Endodermal cell (in vitro differentiated cells): Measurements from ENCODE around the gene DLGAP1. TPM values are rescaled to one million over a fixed set of nuclear protein-coding genes. Genes with fewer than 3 reads are reported as not detected.
A peak's percentile ranks its signal among the peaks of the same experiment; 100 is the strongest.

Experiments used
- DNase-seq: peaks from one replicate; pipeline ENCODE4 v3.0.0-alpha.2; 2017
- H3K27ac ChIP-seq: 2 replicates; pipeline ENCODE4 v1.5.1; 2013; ENCODE audit warnings: mild to moderate bottlenecking, low read depth, low read length, moderate library complexity
- H3K27me3 ChIP-seq: 2 replicates; pipeline ENCODE4 v1.6.1; 2013; ENCODE audit warnings: mild to moderate bottlenecking, low read length, moderate library complexity; ENCODE audit not compliant: insufficient read depth, control insufficient read depth, poor library complexity, severe bottlenecking
- H3K36me3 ChIP-seq: 2 replicates; pipeline ENCODE4 v1.7.0; 2013; ENCODE audit warnings: mild to moderate bottlenecking, low read length, moderate library complexity; ENCODE audit not compliant: control insufficient read depth, insufficient read depth
- H3K4me1 ChIP-seq: one replicate; pipeline ENCODE4 v1.7.0; 2013; ENCODE audit warnings: low read length; ENCODE audit not compliant: control insufficient read depth, insufficient read depth
- H3K4me3 ChIP-seq: 2 replicates; pipeline ENCODE4 v1.5.1; 2013; ENCODE audit warnings: mild to moderate bottlenecking, low read length, moderate library complexity
- H3K9ac ChIP-seq: 2 replicates; pipeline ENCODE4 v1.6.1; 2013; ENCODE audit warnings: mild to moderate bottlenecking, low read length, moderate library complexity; ENCODE audit not compliant: poor library complexity, severe bottlenecking; ENCODE audit errors: extremely low read depth
- H3K9me3 ChIP-seq: 2 replicates; pipeline ENCODE4 v1.6.1; 2013; ENCODE audit warnings: mild to moderate bottlenecking, low read length, moderate library complexity; ENCODE audit not compliant: control insufficient read depth
- H3K27ac Mint-ChIP-seq: 2 replicates; pipeline ENCODE4 v1.8.0; 2020; ENCODE audit warnings: mixed read lengths
- H3K27me3 Mint-ChIP-seq: 2 replicates; pipeline ENCODE4 v1.8.0; 2021; ENCODE audit warnings: mild to moderate bottlenecking, mixed read lengths; ENCODE audit not compliant: insufficient read depth
- H3K36me3 Mint-ChIP-seq: 2 replicates; pipeline ENCODE4 v1.8.0; 2020; ENCODE audit warnings: low read depth, mixed read lengths
- H3K4me1 Mint-ChIP-seq: 2 replicates; pipeline ENCODE4 v1.8.0; 2020; ENCODE audit warnings: mixed read lengths
- H3K4me3 Mint-ChIP-seq: 2 replicates; pipeline ENCODE4 v1.8.0; 2020; ENCODE audit warnings: mild to moderate bottlenecking, moderate library complexity, mixed read lengths
- H3K9me3 Mint-ChIP-seq: 2 replicates; pipeline ENCODE4 v1.8.0; 2020; ENCODE audit warnings: mild to moderate bottlenecking, mixed read lengths
- WGBS, 2 experiments: methylation state at CpG; one replicate each; pipeline versions ENCODE4 v1.1.5 to v1.1.7; 2013; ENCODE audit warnings: missing lambda C conversion rate in 2 of 2, mixed read lengths in 1 of 2; ENCODE audit not compliant: insufficient coverage in 1 of 2, insufficient read length in 1 of 2; 5-methylcytosine and 5-hydroxymethylcytosine counted together
- total RNA-seq, 2 donors: library from RNA; stranded (reverse); fragmentation: NEBNext Ultra II Directional in 1 of 2; extraction: Animal tissue kit (Norgen Biotek cat#: 25700) in 1 of 2; gene quantifications; 2 replicates in 1 of 2; 3 replicates in 1 of 2; pipeline ENCODE4 v1.2.1, GENCODE V29; 2021
- TF ChIP-seq, protein P1 (sequence below): fragments of 200-600 bp; sonication (generic); conservative IDR thresholded peaks from 2 replicates; pipeline ENCODE4 v1.5.0; 2021; ENCODE audit warnings: antibody characterized with exemption, mild to moderate bottlenecking

The DLGAP1 gene
- total RNA-seq, 2 donors from 2014 or later = 11.5 to 21.5 TPM

DNA sequence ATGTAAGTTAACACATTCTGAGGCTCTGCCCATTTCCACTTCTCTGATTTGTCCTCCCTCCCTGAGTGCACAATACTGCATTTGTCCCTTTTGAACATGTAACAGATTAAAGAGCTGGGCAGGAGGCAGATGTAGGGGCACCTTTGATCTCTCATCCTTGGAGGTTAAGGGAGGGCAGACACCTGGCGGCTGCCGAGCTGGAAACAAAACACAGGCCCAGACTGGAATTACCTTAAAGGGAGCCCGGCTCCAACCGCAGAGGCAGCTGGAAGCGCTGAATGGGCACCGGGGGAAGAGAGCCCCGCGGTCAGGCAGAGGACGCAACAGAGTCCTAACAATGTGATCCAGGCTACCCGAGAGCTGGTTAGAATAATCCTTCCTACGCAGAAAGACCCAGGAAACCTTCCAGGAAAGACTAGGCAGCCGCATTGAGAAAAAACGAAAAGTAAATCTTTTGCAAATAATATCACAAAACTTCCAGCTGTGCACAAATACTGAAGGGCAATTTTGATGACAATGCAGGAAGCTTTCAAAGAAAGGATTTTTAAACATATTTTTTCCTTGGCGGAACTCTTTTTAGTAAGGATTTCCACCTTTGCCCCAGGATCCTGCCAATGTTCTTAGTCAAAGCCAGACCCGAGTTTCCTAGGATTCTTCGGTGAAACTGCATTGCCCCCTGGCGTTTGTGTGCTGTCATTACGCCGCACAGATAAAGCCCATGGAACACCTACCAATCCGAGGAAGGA, 789.2 kb downstream of the DLGAP1 start:
- peak overlapping the region; percentile 72 for H3K4me3 ChIP-seq

DNA sequence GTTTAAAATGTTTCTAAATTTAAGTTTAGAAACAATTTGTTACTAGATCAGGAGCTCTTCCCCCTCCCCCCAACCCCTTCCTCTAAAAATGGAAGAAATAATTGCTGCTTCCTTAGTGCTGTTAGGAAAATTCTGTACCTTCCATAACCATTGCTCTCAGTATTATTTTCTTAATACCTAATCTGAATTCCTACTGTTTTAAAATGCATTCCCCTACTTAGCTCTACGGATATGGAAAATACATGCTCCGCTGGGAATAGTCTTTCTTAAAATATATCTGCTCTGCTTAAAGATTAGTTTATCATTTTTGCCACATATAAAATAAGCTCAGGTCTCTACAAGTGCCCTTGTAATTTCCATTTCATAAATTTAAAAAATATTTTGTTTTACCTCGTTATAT, 789.9 kb downstream of the DLGAP1 start:
- peaks cover 2% of the 10 kb centered on the region for H3K9me3 Mint-ChIP-seq
- H3K27ac Mint-ChIP-seq = peak overlapping the region; percentile 14
- Histone ChIP-seq H3K27ac (peak overlapping the region; percentile 56), H3K4me1 (no peaks in the 10 kb centered on the region), H3K9me3 (peaks cover 20% of the 10 kb centered on the region), H3K9ac (no peak overlapping the region), H3K36me3 (peaks cover 6% of the 10 kb centered on the region), H3K27me3 (no peaks in the 10 kb centered on the region), H3K4me3 (peak overlapping the region; percentile 72)
- DNase-seq = no peak
- TF ChIP-seq, protein P1, sequence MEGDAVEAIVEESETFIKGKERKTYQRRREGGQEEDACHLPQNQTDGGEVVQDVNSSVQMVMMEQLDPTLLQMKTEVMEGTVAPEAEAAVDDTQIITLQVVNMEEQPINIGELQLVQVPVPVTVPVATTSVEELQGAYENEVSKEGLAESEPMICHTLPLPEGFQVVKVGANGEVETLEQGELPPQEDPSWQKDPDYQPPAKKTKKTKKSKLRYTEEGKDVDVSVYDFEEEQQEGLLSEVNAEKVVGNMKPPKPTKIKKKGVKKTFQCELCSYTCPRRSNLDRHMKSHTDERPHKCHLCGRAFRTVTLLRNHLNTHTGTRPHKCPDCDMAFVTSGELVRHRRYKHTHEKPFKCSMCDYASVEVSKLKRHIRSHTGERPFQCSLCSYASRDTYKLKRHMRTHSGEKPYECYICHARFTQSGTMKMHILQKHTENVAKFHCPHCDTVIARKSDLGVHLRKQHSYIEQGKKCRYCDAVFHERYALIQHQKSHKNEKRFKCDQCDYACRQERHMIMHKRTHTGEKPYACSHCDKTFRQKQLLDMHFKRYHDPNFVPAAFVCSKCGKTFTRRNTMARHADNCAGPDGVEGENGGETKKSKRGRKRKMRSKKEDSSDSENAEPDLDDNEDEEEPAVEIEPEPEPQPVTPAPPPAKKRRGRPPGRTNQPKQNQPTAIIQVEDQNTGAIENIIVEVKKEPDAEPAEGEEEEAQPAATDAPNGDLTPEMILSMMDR = no peak
- peak overlapping the region; percentile 55 for H3K4me3 Mint-ChIP-seq
- WGBS, 2 experiments = 85% methylated on average over 2 of the region's 3 CpGs; no CpG with 5 or more reads in 1 of the 2 experiments
- peaks cover 33% of the 10 kb centered on the region for H3K4me1 Mint-ChIP-seq
- H3K27me3 Mint-ChIP-seq = no peaks in the 10 kb centered on the region
- no peaks in the 10 kb centered on the region for H3K36me3 Mint-ChIP-seq

More for the DNA sequence above, 789.2 kb downstream of the DLGAP1 start:
- Mint-ChIP-seq H3K27me3 (no peaks in the 10 kb centered on the region), H3K4me3 (peak overlapping the region; percentile 55), H3K27ac (peak overlapping the region; percentile 95), H3K9me3 (peaks cover 2% of the 10 kb centered on the region), H3K4me1 (peaks cover 28% of the 10 kb centered on the region), H3K36me3 (no peaks in the 10 kb centered on the region)
- Histone ChIP-seq H3K9me3 (peaks cover 20% of the 10 kb centered on the region), H3K4me1 (no peaks in the 10 kb centered on the region), H3K27me3 (no peaks in the 10 kb centered on the region), H3K9ac (peak overlapping the region; percentile 65), H3K36me3 (peaks cover 6% of the 10 kb centered on the region), H3K27ac (peak overlapping the region; percentile 91)
- TF ChIP-seq, protein P1 = peak; percentile 93
- peak; percentile 95 for DNase-seq
- 2 to 3% methylated on average over 16 to 20 of the region's 20 CpGs for WGBS, 2 experiments

DNA sequence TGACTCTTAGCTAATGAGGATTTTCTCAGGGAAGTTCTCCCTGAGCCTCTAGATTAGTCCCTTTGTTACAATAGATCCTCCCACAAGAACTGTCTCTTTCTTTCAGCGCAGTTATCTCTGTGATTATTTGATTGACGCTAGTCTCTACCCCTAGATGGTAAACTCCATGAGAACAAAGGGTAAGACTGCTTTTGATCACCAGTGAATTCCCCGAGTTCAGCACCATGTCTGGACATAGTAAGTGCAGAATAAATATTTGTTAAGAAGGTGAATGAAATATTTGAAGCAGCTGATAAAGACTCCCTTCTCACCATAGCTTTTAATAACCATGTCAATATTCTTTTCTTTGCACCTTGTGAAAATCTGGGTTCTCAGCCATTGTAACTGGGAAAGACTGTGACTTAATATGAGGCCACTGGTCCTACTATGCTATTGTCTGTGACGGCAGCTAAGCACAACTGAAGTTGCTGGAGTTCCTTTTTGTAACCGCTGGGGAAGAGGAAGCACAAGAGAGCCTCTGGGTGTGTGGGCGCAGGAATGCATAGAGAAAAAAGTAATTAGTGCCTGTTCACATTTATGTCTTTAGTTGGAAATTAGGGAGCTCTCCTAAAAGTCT, 790.4 kb downstream of the DLGAP1 start:
- no peak overlapping the region for H3K9ac ChIP-seq
- H3K4me3 ChIP-seq = peak overlapping the region; percentile 72
- no peaks in the 10 kb centered on the region for H3K27me3 ChIP-seq
- H3K27ac Mint-ChIP-seq = peak overlapping the region; percentile 14
- H3K4me1 ChIP-seq = no peaks in the 10 kb centered on the region
- H3K27me3 Mint-ChIP-seq = no peaks in the 10 kb centered on the region
- TF ChIP-seq, protein P1 = peak; percentile 52
- H3K4me3 Mint-ChIP-seq = no peak overlapping the region
- no peaks in the 10 kb centered on the region for H3K36me3 Mint-ChIP-seq
- peaks cover 36% of the 10 kb centered on the region for H3K4me1 Mint-ChIP-seq
- H3K9me3 Mint-ChIP-seq = peaks cover 2% of the 10 kb centered on the region
- WGBS, 2 experiments = 40 to 47% methylated on average over 6 of the region's 6 CpGs
- peaks cover 20% of the 10 kb centered on the region for H3K9me3 ChIP-seq
- H3K27ac ChIP-seq = peak overlapping the region; percentile 56
- H3K36me3 ChIP-seq = peaks cover 6% of the 10 kb centered on the region
- peak; percentile 64 for DNase-seq
